GM13977 (cell line): Measurements from ENCODE around the gene IWS1.
"Not testable (repeated sequence)": the region's sequence is repeated elsewhere in the genome, so short reads cannot be mapped to it uniquely, and the experiment has no call there.

Source experiments
- DNase-seq: peaks from one replicate; pipeline ENCODE4 v3.0.0; 2012; ENCODE audit warnings: low spot score
- in situ Hi-C: fragments of 300-500 bp; cut with MboI; formaldehyde crosslinking; loops from one replicate; pipeline ENCODE4 v1.12.0; 2022; ENCODE audit warnings: low sequenced_read_pairs, low pct_unique_long_range_greater_than_20kb, mixed read lengths, inconsistent platforms; ENCODE audit not compliant: unreplicated experiment
- TF ChIP-seq, protein P1 (sequence below): IDR thresholded peaks from 2 replicates; pipeline ENCODE4 v1.5.1; 2012; ENCODE audit warnings: mild to moderate bottlenecking, control low read depth; ENCODE audit not compliant: insufficient read depth; ENCODE audit errors: extremely low read depth, missing control alignments

Gene IWS1

DNA sequence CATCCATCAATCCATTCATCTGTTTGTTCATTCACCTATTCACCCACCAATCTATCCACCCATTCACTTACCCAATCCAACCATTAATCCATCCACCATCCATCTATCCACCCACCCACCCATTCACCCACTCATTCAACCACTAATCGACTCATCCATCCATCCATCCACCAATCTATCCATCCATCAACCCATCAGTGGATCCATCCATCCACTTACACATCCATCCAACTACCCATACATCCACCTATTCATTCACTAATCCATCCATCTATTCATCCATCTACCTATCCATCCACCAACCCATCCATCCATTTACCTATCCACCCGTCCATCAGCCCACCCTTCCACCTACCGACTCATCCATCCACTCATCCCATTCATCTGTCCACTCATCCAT lies 20.5 kb upstream of the IWS1 start:
- TF ChIP-seq, protein P1, sequence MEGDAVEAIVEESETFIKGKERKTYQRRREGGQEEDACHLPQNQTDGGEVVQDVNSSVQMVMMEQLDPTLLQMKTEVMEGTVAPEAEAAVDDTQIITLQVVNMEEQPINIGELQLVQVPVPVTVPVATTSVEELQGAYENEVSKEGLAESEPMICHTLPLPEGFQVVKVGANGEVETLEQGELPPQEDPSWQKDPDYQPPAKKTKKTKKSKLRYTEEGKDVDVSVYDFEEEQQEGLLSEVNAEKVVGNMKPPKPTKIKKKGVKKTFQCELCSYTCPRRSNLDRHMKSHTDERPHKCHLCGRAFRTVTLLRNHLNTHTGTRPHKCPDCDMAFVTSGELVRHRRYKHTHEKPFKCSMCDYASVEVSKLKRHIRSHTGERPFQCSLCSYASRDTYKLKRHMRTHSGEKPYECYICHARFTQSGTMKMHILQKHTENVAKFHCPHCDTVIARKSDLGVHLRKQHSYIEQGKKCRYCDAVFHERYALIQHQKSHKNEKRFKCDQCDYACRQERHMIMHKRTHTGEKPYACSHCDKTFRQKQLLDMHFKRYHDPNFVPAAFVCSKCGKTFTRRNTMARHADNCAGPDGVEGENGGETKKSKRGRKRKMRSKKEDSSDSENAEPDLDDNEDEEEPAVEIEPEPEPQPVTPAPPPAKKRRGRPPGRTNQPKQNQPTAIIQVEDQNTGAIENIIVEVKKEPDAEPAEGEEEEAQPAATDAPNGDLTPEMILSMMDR: no peak

DNA sequence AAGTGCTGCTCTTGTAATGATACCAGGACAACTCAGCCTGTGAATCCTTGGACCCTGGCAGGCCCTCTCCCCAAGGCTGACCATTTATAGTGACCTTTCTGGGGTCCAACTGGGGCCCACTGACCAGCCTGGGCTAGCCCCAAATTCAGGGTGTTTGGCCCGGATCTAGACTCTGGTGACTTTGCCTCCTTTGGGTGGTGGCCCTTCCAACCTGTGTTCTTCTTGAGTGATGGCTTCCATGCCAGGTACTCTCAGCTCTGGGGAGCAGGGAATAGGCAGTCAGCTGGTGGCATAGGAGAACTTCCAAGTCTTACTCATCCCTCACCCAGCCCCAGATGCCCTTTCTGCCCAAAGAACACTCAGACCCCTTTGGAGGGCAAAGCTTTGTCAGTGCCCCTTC lies 19.5 kb upstream of the IWS1 start:
- DNase-seq: no peak
- TF ChIP-seq, protein P1: no peak
- in situ Hi-C loops: no loop called here

More for the DNA sequence above, 20.5 kb upstream of the IWS1 start:
- in situ Hi-C loops: no loop called here
- no peak for DNase-seq

DNA sequence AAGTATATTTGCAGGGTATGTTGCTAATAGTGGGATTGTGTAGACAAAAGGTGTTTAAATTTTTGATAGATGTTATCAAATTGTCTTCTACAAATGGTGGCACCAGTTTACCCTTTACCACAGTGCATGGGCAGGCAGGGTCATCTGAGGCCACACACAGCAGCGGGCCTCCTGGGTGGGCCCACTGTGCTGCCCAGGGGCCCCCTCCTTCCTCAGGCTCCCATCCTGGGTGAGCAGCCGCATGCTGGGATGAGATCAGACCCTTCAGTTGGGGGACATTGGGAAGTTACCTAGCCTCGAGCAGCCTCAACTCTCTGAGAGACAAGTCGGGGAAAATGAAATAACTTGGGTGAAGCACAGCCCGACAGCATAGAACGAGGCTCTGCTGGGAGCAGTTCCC lies 18.9 kb upstream of the IWS1 start:
- in situ Hi-C loops: no loop called here
- no peak for DNase-seq
- TF ChIP-seq, protein P1: no peak

DNA sequence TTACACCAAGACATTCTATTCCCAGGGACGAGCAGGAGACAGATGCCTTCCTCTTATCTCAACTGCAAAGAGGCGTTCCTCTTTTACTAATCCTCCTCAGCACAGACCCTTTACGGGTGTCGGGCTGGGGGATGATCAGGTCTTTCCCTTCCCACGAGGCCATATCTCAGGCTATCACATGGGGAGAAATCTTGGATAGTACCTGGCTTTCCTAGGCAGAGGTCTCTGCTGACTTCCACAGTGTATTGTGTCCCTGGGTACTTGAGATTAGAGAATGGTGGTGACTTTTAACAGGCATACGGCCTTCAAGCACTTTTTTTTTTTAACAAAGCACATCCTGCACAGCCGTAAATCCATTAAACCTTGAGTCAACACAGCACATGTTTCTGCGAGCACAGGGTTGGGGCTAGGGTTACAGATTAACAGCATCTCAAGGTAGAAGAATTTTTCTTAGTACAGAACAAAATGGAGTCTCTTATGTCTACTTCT lies 16.8 kb upstream of the IWS1 start:
- DNase-seq, in situ Hi-C loops: not testable (repeated sequence)

DNA sequence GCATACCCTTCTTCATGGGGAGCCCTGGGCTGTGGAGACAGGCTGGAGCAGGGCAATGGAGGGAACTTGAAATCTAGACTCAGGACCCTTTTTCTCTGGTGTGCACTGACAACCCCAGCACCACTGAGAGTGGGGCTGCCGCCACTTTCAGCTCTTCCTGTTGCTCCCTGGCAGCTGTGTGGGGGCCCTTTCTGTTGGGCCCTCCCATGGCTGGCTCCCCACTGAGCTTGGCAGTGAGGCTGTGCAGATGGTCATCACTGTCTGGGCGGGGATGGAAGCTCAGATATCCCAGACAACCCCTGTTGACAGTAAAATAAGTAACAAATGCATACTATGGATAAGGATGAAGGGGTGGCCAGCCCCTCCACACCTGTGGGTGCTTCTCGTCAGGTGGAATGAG lies 15.9 kb upstream of the IWS1 start:
- DNase-seq: no peak
- TF ChIP-seq, protein P1: no peak
- in situ Hi-C loops: no loop called here

DNA sequence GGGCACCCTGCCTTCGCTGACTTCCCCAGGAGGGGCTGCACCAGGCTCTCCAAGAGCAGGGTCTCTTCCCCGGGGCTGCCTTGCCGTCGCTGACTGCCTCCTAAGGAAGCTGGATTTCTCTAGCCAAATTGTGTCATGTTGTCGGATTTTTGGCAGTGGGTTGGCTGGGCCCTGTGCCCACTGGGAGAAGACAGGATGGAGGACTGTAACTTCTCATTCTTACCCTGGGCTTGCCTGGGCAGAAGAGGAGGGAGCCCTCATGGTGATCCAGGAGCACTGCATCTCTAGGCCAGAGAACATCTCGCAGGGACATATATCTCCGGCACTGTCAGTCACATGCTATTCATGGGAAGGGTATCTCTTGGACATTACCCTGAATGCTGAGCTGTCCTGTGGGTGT lies 15.5 kb upstream of the IWS1 start:
- in situ Hi-C loops: no loop called here
- no peak for DNase-seq
- TF ChIP-seq, protein P1: no peak

DNA sequence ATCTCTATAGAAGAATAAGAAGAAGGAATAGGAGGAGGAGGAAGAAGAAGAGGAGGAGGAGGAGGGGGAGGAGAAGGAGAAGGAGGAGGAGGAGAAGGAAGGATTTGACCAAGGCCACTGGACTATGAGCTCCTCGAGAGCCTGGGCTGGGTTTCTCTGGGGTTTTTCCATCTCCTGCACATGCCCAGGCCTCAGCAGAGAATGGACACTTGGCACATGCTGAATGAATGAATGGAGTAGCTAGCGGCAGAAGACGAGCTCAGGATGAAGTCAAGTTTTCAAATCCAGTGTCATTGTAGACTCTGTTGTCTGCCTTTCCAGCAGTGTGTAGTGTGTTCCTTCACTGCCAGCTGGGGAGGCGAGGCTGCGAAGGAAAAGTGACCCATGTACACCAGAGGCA lies 11.4 kb upstream of the IWS1 start:
- TF ChIP-seq, protein P1: no peak
- in situ Hi-C loops: no loop called here
- no peak for DNase-seq
